Upper lobe of left lung (tissue), 4 donors: Measurements from ENCODE around the gene ATF7.

ENCODE experiments used
- POLR2A ChIP-seq, 4 donors: fragments of 450-650 bp; IDR thresholded peaks; one replicate each; pipeline ENCODE4 v1.5.1; 2016 to 2017; ENCODE audit warnings: antibody characterized with exemption in 4 of 4, mild to moderate bottlenecking in 2 of 4
- TF ChIP-seq, protein P1 (sequence below), 6 experiments: fragments of 450-650 bp in 4 of 6; fragments of 200-600 bp in 2 of 6; sonication (generic) in 2 of 6; IDR thresholded peaks; one replicate each; pipeline ENCODE4 v1.5.1; 2016 to 2019; ENCODE audit warnings: antibody characterized with exemption in 6 of 6

DNA sequence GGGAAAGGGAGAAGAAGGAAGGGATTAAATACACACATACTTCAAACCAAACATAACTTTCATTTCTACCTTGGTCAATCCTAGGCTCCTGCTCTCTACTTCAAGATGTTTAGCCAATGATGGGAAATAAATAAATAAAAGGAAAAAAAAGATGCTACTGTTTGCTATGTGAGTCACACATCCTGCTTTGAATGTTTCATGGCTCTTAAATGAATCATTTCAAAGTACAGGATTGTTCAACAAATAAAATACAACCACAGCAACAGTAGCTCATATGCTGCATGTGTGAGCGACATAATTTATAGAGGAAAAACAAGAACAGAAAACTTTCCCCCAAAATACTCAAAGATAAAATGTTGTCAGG is 64.6 kb downstream of the ATF7 start:
- TF ChIP-seq, protein P1, sequence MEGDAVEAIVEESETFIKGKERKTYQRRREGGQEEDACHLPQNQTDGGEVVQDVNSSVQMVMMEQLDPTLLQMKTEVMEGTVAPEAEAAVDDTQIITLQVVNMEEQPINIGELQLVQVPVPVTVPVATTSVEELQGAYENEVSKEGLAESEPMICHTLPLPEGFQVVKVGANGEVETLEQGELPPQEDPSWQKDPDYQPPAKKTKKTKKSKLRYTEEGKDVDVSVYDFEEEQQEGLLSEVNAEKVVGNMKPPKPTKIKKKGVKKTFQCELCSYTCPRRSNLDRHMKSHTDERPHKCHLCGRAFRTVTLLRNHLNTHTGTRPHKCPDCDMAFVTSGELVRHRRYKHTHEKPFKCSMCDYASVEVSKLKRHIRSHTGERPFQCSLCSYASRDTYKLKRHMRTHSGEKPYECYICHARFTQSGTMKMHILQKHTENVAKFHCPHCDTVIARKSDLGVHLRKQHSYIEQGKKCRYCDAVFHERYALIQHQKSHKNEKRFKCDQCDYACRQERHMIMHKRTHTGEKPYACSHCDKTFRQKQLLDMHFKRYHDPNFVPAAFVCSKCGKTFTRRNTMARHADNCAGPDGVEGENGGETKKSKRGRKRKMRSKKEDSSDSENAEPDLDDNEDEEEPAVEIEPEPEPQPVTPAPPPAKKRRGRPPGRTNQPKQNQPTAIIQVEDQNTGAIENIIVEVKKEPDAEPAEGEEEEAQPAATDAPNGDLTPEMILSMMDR (IDR thresholded peaks at IDR 0.05) = no peak
- no peak for TF ChIP-seq POLR2A (IDR thresholded peaks at IDR 0.05)
